GM21515 (cell line): ENCODE measurements around the gene TMTC1.

Source experiments
- ATAC-seq: cut with Tn5 transposase; IDR thresholded peaks from one replicate; pipeline ENCODE4 v1.9.1; 2021; ENCODE audit not compliant: unreplicated experiment

Gene TMTC1

DNA sequence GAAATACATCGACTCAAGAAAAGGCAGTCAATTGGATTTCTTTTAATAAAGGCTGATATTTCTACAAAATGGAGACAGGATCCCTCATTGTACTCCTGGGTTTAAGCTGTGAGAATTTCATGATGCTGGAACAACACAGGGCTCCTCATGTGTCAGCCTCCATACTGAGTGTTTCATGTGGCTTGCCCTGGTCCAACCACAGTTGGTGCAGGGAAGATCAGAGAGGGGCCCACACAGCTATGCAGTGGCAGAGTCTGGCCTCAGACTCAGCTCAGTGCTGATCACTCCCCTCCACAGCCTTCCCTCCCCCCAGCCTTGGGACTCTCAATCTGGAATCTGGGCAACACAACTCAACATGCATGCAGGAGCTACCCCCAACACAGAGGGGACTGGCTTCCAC lies 163.7 kb downstream of the TMTC1 start:
- ATAC-seq: no peak

DNA sequence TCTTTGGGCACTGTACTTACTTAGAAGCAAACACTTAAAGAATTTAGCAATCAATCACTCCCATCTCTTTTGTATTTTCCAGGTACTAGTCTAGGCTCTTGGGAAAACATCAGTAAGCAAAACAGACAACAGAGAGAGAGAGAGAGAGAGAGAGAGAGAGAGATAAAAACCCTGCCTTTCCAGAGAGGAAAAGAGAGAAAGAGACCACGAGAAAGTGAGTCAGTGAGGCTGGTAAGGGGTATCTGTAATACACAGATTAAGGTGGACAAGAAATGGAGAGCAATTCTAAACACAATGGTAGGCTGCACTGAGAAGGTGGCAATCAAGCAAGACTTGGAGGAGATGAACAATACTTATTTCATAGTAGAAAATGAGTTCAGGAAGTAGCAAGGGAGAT lies 166.3 kb downstream of the TMTC1 start:
- ATAC-seq: no peak

DNA sequence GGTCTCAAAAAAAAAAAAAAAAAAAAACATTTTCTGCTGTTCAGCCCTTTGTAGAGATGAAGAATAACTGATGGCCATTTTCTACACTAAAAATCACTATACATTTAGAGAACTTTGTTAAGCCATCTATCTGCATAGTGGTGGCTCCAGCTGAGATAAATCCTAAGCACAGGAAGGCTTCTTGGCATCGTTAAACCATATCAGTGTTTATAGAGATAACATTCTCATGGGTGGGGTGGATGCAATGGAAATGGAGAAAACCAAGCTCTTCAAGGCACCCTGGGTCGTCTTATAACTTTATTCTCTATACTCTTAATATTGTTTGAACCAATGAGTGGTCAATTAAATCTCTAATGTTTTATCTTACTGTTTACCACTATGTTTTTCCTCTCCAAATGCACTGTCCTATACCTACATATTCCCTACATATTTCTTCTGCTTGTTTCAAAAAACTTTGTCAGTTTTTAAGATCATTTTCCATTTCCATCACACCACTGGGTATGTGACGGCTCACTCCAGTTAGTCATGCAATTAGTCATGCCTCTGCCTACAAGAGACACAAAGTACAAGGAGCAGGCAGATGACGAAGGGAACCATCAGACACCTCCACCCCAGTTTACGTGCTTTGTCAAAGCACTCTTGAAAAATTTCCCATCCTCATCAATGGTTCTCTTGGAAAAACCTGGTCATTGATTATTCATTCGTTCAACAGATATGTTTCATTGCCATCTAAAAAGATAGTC lies 166.9 kb downstream of the TMTC1 start:
- ATAC-seq: no peak

DNA sequence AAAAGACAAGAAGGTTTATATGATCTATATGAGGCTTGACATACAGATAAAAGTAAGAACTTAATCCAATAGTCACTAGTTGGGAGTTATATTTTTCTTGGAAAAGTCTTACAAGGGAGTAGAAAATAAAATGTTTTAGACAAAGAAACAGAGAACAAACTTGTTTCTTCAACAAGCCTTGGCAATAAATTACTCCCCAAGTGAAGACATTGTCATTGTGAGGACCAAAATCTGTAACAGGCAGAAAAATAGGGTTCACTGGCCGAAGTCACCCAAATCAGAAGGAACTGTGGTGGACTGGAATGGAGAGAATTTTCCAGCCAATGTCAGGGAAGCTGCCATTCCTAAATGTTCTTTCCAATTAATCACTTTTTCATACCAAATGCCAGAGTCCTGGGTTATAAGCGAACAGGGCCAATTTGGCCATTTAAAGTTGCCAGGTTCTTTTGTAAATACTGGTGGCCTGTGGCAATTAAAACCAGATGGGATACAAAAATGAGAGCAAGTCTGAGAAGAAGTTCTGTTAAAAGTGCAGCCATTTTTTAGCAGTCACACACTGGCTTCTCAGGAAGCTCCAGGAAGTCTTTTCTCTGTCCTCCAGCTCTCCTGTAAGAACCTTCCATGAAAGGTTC lies 168.9 kb downstream of the TMTC1 start:
- no peak for ATAC-seq

DNA sequence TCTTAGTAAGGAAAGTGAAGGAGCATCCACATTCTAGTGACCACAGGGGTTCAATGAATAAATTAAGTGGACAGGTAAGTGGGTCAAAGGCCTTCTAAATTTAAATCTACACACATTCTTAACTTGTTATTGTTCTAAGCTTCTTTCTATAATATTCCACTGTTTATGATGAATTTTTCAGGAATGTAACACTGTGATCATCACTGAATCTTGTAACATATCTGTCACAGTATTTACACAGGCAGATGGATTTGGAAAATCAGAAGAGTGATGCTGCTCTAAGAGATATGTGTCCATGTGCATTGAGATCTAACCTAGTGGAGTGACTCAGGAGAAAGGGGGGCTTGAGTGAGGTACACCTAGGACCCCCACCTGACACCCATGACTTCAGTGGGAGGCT lies 170.8 kb downstream of the TMTC1 start:
- no peak for ATAC-seq

DNA sequence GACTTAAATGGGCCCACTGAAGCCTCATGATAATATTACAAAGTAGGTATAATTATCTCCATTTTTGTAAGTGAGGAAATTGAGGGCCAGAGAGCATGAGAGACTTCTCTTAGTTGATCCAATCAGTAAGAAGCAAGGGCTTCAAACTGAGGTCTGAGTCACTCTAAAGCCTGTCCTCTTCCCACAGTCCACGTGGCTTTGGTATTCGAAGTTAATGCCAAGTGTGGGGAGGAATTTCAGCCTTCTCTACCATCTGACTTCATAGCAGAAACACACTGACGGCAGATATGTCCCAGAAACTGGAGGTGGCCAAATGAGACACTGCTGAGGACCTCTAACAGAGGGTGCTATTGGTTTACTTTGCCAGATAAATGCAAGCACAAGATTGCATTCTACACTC lies 171.8 kb downstream of the TMTC1 start:
- no peak for ATAC-seq

DNA sequence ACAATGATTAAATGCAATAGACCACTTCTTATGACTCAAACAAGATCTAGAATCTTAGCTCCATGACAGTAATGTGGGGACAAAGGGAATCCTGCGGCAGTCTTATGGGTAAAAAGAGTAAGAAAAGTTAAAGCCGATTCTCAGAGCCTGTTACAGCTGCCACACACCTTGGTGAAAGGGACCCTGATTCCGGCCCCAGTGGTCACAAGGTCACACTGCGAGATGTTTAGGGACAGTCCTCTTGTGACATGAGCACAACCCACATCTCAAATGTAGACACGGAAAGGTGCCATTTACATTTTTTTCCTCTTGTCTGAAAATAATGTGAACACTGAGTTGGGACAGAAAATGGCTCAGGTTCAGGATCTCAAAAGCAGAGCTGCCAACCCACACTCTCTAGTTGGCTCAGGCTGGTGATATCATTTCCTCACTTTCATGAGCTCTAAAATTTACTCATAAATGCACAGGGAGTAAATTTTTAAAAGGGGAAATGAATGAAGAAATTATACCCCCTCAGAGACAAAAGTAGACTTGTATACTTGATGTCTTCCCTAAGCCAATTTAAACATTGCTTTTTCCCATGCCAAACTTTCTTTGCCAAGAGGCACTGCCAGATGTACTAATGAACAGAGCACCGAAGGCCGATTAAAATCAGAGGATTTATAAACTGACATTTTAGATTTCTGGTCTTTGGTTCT lies 173.1 kb downstream of the TMTC1 start:
- no peak for ATAC-seq

DNA sequence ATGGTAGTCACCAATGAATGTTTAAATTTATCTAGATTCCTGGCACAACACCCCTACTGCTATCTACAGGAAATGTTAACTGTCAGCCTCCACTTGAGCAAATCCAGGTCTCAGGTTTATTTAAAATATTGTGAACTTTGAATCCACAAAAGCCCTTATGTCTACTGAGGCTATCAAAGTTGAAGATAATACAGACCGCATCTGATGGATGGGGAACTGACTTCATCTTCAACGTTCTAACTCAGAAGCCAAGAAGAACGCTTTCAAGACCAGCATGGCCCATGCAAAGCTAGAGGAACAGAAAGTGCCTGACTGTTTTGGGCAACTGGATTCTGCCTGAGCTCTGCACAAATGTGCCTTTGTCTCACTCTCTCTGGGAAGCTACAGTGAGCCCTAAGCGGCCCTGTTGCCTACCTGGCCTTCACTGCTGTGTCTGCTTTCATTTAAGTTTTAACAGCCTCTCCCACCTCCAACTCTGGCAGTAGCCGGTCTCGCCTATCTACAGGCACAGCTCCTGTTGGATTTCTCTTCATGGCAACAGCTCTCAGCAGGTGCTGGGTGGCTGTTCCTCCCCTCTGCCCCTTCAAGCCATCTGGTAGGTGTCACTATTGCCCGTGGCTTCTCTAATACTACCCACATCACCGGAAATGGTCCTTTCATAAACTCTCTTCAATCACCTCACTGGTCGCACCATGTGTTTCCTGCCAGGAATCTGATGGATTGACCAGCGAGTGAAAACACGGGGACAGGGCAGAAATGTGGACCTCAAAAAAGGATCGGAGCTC lies 174.1 kb downstream of the TMTC1 start:
- ATAC-seq: no peak

DNA sequence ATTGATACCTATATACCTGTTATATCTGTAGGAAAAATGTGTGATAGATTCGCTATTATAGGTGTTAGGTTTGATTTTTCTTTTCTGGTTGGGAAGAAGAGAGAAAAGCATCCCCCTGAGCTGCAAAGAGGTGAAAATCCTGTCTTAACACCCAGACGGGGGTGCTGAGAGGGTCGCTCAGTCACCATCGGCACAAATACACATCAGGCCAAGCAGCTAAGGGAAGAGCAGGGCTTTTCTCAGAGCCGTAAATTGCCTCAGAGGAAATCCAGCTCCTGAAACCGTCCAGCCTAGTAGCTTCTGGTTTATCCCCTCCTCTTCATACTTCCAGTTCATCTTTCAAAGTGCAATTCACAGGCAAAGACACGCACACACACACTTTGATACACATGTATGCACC lies 175.2 kb downstream of the TMTC1 start:
- ATAC-seq: no peak

DNA sequence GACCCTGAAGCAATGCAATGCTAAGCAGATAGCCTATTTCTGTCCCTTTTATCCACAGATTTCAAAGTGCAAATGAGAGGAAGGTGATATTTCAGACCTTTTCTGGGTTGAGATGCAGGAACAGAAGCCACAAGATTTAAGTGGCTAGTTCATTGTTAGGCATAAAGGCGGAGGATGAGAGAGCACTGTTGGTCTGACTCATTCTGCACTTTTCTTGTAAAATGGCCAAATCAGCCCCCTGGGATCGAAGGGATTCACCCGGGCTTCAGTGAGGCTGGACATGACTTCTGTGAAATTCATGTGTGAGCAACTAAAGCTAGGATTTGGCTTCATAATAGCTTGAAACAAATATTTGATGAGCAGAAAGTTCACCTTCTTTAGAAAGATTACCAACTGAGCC lies 184.4 kb downstream of the TMTC1 start:
- no peak for ATAC-seq

DNA sequence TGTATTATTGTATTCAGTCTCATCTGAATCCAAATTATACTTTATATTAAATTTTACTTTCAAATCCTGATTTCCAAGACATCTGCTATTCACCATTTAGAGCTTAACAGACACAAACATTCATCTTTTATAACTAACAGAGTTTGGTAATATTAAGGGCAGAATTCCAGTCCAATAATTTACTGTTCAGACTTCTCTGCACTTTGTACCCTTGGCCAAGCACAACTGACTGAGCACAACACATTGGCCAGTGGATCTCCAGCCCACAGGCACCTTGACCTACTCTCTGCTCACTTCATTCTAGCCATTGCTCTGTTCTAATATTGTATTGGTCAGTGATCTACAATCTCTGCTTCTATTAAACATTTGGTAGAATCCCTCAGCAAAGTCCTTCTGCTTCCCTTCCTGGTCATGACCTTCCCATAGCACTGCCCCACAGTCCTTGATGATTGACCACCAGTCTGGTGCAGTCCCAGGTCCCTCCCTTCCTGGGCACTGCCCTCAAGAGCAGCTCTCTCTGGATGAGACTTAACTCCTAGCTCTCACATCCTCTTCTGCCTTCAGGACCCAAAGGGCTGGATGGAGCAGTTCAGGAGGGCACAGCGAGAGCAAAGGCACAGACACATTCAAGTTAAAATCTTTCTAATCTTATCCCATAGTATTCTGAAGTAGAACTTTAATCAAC lies 188.5 kb downstream of the TMTC1 start:
- no peak for ATAC-seq

DNA sequence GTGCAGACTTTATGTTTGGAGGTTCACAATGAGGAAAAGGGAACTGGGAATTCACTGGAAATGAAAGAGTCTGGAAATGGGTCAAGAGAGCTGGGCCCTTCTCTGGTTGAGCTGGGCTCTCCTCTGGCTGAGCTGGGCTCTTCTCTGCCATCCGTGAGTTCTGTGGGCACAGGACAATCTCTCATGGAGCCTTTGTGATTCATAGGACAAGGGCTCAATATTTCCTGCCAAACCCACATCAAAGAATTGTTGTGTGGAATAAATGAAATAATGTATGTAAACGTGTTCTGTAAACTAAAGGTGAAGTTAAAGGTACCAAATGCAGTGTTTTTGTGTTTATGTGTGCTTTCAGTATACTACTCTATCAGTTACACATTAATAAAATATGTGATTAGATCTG lies 190.7 kb downstream of the TMTC1 start:
- ATAC-seq: no peak

DNA sequence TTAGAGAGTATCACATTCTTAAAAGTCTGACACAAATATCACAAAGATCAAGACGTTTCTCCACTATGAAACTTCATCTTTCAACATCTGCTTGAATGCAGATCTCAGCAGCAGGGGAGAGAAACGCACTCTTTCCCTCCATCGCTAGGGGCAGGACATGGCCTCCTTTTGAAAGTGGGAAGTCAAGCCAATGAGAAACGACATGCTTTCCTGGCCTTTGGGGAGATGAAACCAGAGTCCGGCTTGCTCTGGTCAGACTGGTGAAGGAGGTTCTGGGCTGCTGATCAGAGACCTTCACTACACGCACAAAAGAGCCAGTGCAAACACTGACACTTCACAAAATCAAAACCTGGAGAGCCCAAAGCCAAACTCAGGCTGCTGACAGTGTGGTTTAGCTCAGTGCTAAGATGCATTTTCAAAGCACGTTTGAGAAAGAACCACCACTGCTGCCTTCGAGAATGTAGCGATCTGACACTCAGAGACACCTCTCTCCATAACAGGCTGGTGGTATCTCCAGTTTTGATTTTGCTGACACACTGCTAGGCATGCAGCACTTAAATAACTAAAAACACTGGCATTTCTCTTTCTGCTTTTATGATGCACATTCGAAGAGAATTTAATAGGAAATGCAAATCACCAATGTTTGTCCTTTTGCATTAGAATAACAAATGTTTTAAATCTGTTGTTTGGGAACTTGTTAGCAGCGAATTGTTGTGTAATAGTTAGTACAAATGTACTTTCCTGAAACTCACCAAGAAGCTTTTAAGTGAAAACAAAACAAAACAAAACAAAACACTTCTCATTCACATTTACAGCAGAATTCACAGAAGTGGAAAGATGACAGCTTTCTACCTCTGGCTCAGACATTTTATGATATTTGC lies 192.4 kb downstream of the TMTC1 start:
- no peak for ATAC-seq

DNA sequence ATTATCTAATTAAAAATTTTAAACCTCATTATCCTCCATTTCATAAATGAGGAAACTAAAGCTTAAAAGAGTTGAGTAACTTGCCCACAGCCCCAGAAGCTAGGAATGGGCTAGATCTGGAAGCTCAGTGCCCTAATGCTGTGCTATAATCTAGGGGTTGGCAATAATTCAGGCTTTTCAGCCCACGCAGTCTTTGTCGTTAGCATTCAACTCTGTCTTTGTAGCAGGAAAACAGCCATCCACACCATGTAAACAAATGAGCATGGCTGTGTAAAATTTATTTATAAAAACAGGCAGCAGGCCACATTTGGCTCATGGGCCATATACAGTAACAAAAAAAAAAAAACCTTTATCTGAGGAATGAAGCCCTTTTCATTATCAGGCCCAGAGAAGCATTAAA lies 193.9 kb downstream of the TMTC1 start:
- ATAC-seq: no peak

DNA sequence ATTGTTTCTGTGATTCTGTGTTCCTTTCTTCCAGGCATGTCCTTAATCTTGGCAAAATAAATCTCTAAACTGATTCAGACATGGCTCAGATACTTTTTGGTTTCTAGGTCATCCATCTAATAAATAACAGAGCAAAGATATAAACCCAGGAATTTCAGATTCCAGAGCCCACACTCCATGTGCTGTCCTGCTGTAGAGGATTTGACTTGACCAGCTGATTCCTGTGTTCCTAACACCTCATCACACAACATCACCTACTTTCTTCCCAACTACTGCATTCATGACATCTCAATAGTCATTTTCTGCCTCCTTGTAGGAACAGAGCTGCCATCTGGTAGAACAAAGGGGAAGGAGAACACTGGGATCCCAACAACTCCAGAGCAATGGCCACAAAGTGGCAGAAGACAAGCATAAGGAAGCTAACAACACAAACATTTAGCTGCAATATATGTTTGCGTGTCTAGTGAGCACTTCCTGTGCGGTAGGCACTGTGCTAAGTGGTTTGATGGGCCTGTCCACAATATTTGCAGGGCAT lies 194.4 kb downstream of the TMTC1 start:
- ATAC-seq: no peak

DNA sequence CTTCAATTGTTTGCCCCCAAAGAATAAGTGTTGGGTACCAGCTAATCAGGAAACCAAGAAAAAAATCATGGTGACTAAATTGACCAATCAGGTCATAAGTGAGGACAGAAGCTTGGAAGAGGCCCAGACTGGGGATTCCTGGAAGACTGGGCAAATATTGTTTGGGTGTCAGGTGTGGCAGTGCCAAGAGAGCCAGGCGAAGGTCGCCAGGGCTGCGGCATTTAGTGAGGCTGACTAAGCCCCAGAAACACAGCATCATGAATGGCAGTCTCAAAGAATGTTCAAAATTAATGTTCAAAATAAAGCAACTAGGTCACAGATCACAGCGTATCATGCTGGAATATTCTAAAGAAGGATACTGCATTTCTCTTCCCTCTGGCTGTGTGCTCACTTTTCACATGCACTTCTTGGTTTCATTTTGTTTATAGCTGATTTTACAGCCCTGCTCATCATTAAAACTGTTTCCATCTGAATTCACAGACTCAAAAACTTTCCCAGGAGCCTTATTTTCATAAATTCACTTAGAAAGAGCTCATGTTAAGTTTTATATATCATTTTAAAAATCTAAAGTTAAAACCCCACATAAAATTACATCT lies 201.0 kb downstream of the TMTC1 start:
- ATAC-seq: no peak

DNA sequence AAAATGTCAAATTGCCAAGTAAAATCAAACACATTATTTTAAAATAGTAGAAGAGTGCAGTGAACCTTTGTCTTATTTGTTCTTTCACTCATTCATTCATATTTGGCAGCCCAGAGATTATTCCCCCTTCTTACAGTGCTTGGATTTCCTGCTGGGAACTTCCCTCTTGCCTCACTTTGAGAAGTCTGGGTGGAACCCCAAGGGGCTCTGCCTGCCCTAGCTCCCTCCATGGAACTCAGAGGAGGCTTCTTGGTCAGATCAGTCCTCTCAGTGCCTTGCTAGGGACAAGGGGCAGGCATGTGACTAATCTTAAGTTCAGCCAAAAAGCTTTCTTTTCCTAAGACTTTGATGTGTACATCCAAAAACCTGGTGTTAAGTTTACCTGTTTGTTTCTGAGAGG lies 201.6 kb downstream of the TMTC1 start:
- no peak for ATAC-seq

DNA sequence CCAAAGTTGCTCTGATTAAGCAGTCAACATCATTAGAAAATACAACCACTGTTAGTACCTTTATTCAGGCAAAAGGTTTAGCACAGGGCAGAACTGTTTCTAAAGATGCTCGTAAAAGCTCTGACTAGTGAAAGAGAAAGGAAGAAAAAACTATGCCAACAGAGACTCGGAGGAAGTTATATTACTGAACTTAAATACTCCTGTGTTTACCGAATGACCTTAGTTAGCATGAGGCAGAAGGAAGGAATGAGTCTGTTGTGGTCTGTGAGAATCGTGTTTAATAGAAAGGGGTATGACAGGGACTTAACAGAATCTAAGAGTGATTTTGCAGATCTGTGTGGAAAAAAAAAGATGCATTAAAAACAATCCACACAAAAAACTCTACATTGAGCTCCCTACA lies 202.1 kb downstream of the TMTC1 start:
- ATAC-seq: no peak

DNA sequence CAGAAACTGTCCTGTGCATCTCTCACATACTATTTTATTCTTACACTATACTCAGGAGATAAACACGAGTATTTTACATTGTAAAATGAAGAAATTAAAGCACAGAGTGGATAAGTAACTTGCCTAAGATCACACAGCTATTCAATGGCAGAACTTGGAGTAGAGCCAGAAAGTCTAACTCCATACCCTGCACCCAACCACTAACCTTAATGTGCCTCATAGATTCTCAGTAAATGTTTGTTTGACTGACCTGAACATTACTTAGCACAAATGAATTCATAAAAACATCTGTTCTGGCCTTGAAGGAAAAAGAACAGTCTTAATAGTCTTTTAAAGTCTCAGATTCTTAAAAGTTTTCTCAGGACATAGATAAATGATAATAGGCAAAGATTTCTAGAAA lies 202.8 kb downstream of the TMTC1 start:
- ATAC-seq: no peak
